Measurements from ENCODE around the gene TMEM161B. TPM values are rescaled to one million over a fixed set of nuclear protein-coding genes. Genes with fewer than 3 reads are reported as not detected.
"Not testable (repeated sequence)": the region's sequence is repeated elsewhere in the genome, so short reads cannot be mapped to it uniquely, and the experiment has no call there.

Gene TMEM161B
- total RNA-seq, 1 donor from 2014 or later, result 24.9 TPM

- DNase-seq, result no peak
Observed at GRCh38 chr5:88248743-88249540, 19.7 kb downstream of the TMEM161B start.

GRCh38 chr5:88248094-88248493 lies 20.6 kb downstream of the TMEM161B start:
- DNase-seq, result no peak

- no peak for DNase-seq
Observed at GRCh38 chr5:88245893-88246244, 22.8 kb downstream of the TMEM161B start.

GRCh38 chr5:88245241-88245892 lies 23.3 kb downstream of the TMEM161B start:
- no peak for DNase-seq

GRCh38 chr5:88244686-88245085 lies 24.0 kb downstream of the TMEM161B start:
- DNase-seq, result no peak

- DNase-seq, result not testable (repeated sequence)
Observed at GRCh38 chr5:88243493-88243892, 25.2 kb downstream of the TMEM161B start.

- DNase-seq, result no peak
Observed at GRCh38 chr5:88238732-88239131, 29.9 kb downstream of the TMEM161B start.

- DNase-seq, result no peak
Observed at GRCh38 chr5:88236866-88237642, 31.6 kb downstream of the TMEM161B start.

GRCh38 chr5:88235828-88236227 lies 32.8 kb downstream of the TMEM161B start:
- DNase-seq, result no peak

- no peak for DNase-seq
Observed at GRCh38 chr5:88235346-88235745, 33.3 kb downstream of the TMEM161B start.

GRCh38 chr5:88230546-88231066 lies 38.0 kb downstream of the TMEM161B start:
- no peak for DNase-seq

- no peak for DNase-seq
Observed at GRCh38 chr5:88226881-88227450, 41.7 kb downstream of the TMEM161B start.

GRCh38 chr5:88214655-88215054 lies 54.0 kb downstream of the TMEM161B start:
- no peak for DNase-seq

GRCh38 chr5:88207575-88207974 lies 61.1 kb downstream of the TMEM161B start:
- DNase-seq, result no peak

GRCh38 chr5:88203981-88204750 lies 64.5 kb downstream of the TMEM161B start:
- DNase-seq, result no peak

GRCh38 chr5:88195636-88196035 lies 73.0 kb downstream of the TMEM161B start:
- no peak for DNase-seq

- no peak for DNase-seq
Observed at GRCh38 chr5:88193896-88194295, 74.7 kb downstream of the TMEM161B start.

GRCh38 chr5:88190106-88190834 lies 78.4 kb downstream of the TMEM161B start:
- no peak for DNase-seq

GRCh38 chr5:88189484-88189883 lies 79.2 kb downstream of the TMEM161B start:
- DNase-seq, result not testable (repeated sequence)

- no peak for DNase-seq
Observed at GRCh38 chr5:88188458-88189132, 80.0 kb downstream of the TMEM161B start.
